GM21447 (cell line): ENCODE data around the gene DDX27.

Source experiments
- ATAC-seq: cut with Tn5 transposase; IDR thresholded peaks from one replicate; pipeline ENCODE4 v1.9.1; 2021; ENCODE audit not compliant: unreplicated experiment

DDX27 gene

DNA sequence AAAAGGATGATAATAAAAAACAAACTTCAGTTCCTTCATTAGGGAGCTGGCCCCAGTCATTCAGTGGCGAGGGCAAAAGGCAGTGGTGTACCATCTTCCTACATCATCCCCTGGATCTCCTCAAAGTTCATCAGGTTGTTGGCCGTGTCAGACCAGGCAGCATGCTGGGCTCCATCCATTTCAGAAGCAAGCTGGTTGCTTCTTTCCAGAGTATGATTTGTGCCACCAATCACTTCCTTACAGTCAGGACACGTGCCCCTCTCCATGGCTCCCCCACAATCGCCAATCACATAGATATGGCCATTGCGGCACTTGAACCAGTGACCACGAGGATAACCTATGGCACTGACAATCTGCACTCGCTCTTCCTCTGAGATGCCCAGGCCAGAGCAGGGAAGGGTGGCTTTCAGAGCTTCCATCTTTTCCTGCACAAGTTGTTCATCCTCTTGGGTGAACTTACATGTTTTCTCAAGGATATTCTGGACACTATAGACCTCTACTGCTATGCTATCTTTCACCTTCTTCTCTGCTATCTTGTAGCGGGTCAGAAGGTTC lies 28.0 kb downstream of the DDX27 start:
- no peak for ATAC-seq

DNA sequence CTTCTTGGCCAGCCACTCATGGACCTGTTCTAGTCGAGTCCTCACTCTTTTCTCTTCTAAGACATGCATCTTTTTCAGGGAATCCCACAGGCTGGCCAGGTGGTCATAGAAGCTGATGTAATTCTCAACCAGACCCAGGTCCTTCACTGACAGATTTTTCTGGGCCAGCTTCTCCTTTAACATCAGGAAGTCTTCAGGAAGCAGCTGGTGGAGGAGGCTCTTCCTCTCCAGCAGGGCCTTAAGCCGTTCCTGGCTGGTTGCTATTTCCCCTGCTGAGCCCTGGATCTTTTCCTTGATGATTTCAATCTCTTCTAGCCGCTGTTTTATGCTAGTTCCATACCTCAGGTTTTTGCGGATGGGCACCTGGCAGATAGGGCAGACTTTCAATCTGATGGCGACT lies 28.6 kb downstream of the DDX27 start:
- no peak for ATAC-seq

DNA sequence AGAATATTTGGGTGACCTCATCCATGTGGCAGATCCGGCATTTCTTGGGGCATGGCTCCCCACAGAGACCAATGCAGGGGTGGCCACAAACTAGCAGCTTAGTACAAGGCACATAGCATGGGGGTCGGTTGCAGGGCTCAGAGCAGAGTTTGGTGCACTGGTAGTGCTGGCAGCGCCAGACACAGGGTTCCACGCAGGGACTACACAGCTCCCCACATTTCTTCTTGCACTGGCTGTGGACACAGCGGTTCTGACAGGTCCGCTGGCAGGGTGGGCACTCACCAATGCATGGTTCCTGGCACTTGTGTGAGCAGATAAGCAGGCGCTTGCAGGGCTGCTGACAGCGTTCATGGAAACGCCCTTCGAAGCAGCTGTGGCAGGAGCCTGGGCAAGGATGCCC lies 29.1 kb downstream of the DDX27 start:
- ATAC-seq = no peak

DNA sequence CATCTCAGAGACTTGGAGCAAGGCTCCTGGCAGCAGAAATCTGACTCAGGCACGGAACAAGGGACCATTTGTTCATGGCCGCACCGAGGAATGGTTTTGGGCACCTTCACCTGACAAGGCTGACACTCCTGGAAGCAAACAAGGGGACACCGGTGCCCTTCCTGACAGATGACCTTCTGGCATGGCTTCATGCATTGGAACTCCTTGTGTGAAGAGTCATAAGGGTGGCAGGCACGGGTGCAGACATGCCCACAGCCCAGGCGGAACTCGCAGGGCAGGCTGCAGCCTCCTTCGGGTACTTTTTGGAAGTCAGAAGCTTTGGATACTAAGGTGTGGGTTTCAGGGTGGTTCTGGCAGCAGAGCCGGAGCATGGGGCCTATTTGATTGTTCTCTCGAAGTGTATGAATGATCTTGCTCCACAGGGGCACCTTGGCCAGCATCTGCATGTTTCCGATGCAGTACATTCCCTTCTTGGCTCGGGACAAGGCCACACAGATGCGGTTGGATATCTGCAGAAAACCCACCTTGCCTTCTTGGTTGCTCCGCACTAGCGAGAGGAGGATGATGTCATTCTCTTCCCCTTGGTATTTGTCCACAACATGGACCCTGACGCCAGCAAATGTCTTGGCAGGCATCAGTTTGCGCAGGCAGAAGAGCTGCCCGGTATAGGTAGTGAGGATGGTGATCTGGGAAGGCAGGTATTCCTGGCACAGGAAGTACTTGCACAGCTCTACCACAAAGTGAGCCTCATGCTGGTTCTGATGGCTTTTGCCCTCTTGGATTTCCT lies 29.9 kb downstream of the DDX27 start:
- no peak for ATAC-seq

- no peak for ATAC-seq
These were observed 33.5 kb downstream of the DDX27 start for GRCh38 chr20:49252556-49253350.

DNA sequence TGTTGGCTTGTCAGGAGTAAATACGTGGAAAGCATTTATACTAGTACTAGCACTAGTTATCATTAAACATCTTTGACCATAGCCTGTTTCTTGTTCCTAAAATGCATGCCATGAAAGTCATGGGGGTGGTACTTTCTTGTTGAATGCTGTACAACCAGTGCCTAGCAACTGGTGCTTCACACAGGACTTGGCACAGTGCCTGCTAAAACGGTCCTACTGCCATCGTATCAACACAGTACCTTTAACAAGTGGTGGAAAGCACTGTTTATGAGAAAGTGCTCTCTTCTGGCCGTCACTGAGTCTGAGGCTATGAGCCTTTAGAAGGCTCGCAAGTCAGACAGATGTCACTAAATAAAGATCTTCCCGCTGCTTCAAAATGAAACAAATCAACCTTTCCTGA lies 37.0 kb downstream of the DDX27 start:
- ATAC-seq = no peak

DNA sequence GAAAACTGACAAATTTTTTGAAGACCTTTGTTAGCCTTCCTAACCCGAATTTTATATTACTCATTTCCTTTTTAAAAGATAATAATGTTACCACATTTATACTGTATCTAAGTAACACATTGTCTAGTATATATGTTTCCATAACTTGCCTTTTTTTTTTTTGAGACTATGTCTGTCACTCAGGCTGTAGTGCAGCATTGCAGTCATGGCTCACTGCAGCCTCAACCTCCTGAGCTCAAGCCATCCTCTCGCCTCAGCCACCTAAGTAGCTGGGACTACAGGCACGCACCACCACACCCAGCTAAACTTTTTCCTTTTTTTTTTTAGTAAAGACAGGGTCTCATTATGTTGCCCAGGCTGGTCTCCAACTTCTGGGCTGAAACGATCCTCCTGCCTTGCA lies 40.1 kb downstream of the DDX27 start:
- no peak for ATAC-seq

- no peak for ATAC-seq
These were observed 40.6 kb downstream of the DDX27 start for GRCh38 chr20:49259799-49260198.

DNA sequence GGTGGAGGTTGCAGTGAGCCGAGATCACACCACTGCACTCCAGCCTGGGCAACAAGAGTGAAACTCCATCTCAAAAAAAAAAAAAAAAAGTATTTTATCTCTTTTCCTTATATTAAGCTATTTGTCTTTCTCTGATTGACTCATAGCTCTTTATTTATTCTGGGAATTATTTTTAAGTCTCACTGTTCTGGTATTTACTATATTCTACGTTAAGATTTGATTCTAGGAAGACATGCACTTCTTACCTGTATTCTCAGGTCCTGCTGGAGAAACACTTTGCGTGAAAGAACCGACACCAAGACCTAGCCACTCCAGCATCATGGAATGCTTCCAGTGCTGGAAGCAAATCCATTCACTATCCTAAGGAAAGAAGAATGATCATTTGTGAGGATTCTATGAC lies 41.0 kb downstream of the DDX27 start:
- ATAC-seq = no peak

DNA sequence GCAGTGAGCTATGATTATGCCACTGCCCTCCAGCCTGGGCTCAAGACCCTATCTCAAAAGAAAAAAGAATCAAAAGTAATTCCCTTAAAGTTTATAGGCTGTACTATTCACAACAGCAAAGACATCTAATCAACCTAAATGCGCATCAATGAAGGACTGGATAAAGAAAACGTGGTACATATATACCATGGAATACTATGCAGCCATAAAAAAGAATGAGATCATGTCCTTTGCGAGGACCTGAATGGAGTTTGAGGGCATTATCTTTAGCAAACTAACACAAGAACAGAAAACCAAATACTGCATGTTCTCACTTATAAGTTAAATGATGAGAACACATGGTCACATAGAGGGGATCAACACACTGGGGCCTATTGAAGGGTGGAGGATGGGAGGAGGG lies 42.0 kb downstream of the DDX27 start:
- no peak for ATAC-seq

GRCh38 chr20:49262444-49262843 lies 43.2 kb downstream of the DDX27 start:
- ATAC-seq = no peak

- ATAC-seq = no peak
These were observed 48.1 kb downstream of the DDX27 start for GRCh38 chr20:49267327-49267726.

DNA sequence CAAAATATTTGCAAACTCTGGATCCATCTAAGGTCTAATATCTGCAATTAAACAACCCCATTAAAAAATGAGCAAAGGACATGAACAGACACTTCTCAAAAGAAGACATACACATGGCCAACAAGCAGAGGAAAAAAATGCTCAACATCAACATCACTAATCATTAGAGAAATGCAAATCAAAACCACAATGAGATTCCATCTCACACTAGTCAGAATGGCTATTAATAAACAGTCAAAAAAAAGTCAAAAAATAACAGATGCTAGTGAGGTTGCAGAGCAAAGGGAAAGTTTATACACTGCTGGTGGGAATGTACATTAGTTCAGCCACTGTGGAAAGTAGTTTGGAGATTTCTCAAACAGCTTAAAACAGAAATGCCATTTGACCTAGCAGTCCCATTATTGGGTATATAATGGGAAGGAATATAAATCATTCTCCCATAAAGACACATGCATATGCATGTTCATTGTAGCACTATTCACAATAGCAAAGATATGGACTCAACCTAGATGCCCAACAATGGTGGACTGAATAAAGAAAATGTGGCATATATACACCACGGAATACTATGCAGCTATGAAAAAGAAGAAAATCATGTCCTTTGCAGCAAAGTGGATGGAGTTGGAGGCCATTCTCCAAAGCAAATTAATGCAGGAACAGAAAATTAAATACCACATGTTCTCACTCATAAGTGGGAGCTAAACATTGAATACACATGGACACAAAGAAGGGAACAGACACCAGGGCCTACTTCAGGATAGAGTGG lies 49.6 kb downstream of the DDX27 start:
- no peak for ATAC-seq

DNA sequence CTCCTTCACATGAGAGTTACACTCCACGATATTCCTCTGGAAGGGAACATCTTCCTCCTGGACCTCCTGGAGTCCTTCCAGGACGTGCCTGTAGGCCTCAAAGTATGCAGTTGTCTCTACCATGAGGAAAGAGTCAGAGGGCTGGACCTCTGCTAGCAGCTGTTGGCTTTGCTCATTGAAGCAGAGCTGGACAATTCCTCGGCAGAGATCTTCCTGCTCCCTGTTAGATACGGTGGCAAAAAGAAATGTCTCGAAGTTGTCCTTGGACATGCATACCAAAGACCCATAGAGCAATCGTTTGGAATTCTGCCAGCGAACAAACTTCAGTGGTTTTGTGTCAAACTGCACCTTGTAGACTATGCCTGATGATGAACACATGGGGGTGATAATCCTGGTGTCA lies 51.0 kb downstream of the DDX27 start:
- ATAC-seq = no peak

DNA sequence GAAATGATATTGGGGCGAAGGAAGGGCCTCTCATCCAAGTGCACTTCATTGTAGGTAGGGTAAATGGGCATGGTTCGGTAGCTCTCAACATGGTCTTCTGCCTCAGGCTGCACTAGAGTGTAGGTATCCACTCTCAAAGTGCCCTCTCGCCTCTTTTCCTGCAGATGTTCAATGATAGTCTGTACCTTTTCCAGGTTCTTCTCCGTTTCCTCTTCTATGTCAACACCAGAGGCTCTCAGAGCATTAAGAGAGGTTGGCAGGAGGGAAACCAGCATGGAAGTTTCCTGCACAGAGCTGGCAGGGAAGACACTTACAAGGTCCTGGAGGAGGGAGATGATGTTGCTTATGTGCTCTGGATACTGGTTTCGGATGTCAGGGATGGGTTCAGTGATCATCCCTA lies 51.5 kb downstream of the DDX27 start:
- no peak for ATAC-seq

DNA sequence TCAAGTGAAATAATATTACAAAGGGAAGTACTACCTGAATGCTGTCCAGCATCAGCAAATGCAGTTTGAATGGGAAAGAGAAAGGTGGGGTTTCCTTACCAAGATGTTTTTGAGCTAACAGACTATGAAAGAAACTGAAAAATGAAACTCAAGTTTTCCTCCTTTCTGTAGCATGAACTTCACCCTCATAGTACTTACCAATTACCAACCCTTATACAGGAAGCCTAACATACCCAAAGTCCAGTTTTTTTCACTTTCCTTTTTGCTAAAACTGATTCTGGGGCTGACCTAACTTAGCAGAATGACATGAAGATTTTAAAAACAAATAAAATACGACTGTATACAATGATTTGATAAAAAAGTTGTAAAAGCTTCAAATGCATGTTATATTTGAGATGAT lies 53.4 kb downstream of the DDX27 start:
- ATAC-seq = no peak

- no peak for ATAC-seq
These were observed 54.6 kb downstream of the DDX27 start for GRCh38 chr20:49273696-49274277.

DNA sequence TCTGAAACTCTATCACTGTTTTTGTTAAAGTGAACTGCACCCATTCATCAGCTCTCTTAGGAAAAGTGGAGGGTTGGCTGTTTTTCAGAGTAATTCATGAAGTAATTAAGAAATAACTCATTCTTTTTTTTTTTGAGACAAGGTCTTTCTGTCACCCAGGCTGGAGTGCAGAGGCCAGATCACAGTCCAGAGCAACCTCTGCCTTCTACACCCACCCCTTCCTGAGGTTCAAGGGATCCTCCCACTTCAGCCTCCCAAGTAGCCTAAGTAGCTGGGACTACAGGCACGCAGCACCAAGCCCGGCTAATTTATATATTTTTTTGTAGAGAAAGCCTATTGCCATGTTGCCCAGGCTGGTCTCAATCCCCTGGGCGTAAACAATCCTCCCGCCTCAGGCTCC lies 56.0 kb downstream of the DDX27 start:
- no peak for ATAC-seq

DNA sequence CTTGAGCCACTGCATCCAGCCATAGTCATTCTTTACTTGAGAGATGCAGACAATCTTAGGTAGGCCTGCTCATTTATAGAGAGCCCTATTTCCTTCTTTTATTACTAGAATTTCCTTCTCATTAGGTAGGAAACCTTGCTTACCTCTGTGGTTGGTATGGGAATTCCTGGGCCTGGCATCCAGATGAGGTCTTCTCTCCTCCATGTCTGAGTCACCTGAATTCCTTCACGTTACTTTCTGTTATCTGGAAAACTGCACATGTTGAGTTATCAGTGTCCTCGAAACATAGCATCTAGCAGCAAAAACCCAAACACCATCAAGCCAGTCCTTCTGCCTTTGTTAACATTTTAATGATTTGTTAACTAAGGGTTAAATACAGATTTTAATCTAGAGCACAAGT lies 56.4 kb downstream of the DDX27 start:
- no peak for ATAC-seq

DNA sequence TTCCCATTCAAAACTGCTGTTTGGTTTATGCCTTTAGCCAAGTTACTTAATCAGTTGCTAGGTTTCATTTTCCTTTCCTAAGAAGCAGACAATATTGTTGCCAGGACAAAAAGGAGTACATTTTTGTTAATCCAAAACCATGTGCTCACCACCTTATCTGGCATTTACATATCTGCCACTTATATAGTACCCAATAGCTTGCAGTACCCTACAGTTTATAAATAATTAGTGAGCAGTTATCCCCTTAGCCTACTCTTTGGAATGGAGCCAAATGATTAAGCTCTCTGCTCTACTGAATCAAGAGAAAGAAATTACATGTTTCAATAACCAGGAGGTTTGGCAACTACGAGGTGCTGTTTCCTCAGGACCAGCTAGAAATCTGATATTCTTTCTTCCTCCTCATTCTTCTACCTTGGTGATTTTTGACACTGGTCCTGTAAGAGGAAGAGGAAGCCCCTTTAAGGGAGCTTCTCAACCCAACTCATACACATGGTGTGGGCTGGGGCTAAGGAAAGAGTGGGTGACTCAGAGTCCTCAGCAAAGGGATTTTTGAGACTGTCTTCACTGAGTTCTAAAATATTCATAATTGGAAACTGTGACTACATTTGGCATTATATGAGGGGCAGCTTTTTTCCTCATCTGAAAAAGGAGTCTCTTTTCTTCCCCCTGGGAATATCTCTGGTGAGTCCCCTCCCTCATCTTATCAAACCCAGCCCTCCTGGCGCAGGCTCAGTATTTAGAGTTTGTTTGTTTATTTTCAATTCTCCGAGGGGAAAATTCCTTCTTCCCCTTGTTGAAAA lies 57.1 kb downstream of the DDX27 start:
- ATAC-seq = no peak
